ENCODE data around the gene OR9K2.
"Not testable (repeated sequence)": the region's sequence is repeated elsewhere in the genome, so short reads cannot be mapped to it uniquely, and the experiment has no call there.

Gene OR9K2, protein sequence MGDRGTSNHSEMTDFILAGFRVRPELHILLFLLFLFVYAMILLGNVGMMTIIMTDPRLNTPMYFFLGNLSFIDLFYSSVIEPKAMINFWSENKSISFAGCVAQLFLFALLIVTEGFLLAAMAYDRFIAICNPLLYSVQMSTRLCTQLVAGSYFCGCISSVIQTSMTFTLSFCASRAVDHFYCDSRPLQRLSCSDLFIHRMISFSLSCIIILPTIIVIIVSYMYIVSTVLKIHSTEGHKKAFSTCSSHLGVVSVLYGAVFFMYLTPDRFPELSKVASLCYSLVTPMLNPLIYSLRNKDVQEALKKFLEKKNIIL

DNA sequence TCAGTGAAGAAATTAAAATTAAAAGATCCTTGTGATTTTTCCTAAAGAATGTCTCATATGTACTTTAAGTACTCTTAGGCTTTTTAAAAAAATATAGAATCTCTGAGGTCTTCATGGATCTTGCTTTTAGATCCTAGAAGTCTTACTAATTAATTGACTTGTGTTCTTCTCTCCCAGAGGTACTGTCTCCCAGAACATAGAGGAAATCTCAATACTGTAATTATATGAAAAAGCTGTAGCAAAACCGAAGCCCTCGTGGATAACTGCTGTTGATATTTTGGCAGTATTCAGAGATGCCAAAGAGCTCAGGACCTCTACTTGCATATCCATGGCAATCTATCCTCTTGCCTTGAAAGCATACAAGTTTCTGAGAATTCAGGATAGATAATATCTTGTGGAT is at the start of gene OR9K2:
Gene OR9K2, plus strand, starts transcription at position 301 of the 400 bp plus-strand sequence. CDS start 3,429 bp downstream, outside the sequence.
- no peak for DNase-seq

DNA sequence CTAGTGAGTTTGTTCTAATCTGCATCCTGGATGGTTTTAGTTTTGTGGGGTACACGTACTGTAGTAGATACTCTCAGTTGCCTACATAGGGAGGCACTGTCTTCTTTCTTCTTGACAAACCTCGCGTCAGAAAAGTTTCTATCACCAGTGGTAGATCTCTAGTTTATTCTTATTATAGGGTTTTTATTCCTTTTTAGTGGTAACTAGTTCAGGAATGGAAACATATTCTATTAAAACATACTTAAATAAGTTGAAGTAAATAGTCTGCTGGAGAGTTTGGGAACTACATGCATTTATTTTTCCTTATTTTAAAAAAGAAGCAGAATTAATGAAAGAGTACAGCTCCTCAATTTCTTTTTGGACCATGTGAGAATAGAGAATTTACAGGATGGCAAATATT is 33.6 kb upstream of the OR9K2 start:
- no peak for DNase-seq

DNA sequence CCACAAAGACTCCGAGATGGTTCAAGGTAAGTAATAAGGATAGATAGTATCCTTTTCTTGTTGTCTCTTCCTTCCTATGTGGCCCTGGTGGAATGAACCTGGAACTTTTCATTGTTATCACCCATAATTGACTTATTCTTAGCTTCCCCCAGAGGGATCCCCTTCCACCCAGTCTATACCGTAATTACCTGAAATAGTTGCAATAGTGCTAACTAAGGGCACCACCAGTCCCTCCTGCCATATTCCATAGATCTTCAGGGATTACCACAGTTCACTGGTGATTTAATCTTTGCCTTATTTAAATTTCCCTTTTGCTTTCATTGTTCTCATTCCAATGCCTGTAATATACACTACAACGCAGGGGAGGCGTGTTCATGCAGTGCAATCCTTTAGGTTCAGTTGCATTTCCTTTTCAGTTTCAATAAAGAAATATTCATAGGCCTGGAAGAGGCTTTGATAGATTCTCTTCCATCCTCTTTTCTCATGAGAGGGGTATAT is 13.8 kb upstream of the OR9K2 start:
- no peak for DNase-seq

DNA sequence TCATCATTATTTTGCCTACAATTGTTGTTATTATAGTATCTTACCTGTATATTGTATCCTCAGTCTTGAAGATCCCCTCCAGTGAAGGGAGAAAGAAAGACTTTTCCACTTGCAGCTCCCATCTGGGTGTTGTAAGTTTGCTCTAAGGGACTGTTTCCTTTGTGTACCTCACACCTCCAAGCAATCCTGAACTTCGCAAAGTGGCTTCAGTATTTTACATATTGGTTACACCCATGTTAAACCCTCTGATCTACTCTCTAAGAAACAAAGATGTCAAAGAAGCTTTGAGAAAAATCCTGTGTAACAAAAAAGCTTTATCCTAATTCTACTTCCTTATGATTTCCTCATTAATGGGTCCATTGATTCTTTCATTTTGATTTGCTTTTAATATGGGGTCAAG is 10.1 kb upstream of the OR9K2 start:
- no peak for DNase-seq

DNA sequence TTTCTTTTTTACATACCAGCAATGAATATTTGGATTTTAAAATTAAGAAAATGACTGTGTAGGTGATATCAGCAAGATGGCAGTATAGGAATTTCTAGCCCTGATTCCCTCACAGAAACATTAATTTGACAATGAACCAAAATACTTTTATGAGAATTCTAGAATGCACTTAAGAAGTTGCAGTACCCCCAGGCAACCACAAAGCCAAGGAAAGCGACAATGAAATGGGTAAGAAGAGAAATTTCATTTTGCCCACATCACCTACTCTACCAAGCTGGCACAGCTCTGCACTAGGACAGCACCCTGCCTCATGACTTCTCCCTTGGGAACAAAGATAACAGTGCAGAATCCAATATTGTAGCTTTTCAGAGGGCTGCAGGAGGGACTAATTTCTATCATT is 6.6 kb downstream of the OR9K2 start:
- no peak for DNase-seq

DNA sequence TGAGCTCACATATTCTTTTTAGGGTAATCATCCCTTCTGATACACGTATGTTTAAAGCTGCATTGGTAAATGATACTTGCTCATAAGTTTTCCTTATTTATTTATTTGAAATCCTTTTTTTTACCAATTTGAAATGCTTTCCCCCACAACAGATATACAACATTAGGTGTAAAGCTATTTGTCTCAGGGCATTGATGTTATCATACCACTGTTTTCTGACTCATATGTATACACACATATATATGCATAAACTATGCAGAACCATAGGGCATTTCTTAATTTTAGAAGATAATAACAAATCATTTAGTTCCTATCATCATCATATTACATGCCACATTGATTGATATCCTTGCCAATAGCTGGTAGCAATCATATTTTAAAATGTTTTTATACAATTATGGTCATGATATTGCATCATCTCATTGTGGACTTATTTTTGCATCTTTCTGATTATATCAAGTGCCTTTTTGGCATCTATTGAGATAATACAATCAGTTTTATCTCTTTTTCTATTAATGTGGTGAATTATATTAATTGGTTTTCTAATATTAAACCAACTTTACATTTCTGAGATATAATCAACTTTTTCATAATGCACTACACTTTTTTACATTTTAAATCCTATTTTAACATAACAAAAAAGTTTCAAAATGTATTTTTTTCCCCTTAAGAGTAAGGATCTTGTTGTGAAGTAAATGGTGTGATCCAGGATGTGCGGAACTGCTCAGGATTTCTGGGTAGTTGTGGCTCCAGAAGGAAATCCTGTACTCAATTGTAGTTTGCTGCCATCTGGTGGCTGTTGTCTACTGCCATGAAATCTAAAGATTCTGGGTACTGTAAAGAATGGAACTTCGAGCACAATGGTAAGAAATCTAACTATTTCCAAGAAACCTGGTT is 16.7 kb downstream of the OR9K2 start:
- peak; percentile 37 for DNase-seq

DNA sequence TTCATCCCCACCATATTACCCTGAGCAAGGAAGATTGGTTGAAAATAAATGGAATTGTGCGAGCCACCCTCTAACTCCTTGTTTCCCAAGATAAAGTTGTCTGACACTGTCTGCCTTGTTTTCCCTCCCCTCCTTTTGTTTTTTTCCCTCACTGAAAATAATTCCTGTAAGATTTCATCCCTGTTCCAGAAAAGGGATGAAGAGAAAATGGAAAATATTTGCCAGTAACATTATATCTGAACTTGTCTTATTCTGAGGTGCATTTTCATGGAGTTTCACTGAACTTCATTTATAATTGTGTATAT is 17.3 kb downstream of the OR9K2 start:
- DNase-seq = no peak

DNA sequence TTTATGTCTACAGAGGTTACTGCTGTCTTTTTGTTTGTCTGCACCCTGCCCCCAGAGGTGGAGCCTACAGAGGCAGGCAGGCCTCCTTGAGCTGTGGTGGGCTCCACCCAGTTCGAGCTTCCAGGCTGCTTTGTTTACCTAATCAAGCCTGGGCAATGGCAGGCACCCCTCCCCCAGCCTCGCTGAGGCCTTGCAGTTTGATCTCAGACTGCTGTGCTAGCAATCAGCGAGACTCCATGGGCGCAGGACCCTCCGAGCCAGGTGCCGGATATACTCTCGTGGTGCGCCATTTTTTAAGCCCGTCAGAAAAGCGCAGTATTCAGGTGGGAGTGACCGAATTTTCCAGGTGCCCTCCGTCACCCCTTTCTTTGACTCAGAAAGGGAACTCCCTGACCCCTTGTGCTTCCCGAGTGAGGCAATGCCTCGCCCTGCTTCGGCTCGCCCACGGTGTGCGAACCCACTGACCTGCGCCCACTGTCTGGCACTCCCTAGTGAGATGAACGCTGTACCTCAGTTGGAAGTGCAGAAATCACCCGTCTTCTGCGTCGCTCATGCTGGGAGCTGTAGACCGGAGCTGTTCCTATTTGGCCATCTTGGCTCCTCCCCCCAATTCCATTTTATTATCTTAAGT is 40.9 kb downstream of the OR9K2 start:
- DNase-seq = not testable (repeated sequence)

DNA sequence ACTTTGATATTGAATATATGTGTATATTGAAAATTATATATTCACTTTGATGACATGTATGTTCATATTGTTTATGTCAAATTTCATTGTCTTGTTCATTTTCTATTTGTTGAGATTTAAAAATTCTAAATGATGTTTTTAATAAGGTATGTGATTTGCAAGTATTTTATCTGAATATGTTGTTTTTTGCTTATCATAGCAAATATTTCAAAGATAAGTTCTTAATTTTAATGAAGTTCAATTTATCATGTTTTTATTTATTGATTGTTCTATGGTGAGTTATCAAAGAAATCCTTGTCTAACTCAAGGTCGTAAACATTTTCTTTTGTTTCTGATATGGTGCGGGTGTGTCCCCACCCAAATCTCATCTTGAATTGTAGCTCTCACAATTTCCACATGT is 45.2 kb downstream of the OR9K2 start:
- DNase-seq = no peak

DNA sequence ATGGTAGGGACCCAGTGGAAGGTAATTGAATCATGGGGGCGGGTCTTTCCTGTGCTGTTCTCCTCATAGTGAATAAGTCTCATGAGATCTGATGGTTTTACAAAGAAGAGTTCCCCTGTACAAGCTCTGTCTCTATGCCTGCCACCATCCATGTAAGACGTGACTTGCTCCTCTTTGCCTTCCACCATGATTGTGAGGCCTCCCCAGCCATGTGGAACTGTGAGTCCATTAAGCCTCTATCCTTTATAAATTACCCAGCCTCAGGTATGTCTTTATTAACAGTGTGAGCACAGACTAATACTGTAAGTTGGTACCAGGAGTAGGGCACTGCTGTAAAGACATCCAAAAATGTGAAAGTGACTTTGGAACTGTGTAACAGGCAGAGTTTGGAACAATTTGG is 45.6 kb downstream of the OR9K2 start:
- DNase-seq = not testable (repeated sequence)

DNA sequence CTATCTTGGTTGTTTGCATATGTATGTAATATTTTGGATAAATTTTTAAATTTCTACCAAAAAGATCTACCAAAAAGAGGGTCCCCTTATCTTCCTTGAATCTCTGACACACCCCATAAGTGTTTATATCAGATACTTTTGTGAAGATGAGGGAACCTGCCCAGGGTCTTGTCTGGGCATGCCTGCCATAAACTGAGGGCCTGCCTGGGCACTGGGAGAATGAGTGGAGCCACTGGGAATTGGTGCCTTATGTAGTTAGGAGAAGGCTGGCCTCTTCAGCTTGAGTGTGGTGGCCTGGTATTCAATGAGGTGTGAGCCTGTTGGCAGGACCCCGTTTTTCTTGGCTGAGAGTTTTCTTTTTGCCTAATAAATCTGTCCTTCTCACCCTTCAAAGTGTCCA is 46.5 kb downstream of the OR9K2 start:
- no peak for DNase-seq

DNA sequence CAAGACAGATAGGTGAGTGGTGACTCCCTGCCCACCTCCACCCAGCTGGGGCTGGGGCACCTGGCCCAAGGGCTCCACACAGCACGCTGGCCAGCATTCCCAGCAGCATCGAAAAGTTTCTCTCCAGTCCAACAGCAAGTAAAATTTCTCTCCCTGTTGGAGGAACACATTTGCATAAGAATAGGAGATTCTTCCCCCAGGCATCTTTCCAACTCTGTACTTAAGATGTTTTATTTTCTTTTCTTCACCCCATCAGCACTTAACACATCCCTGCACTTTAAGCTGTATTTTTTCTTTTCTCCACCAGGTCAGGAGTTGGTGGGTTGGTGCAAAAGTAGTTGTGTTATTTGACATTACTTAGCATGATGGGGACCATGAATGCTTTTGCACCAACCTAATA is 47.2 kb downstream of the OR9K2 start:
- DNase-seq = no peak

All from NCI-H1417 treated with DMSO at 0.1 percent for 48 hours (cell line).